GM23248 (cell line): ENCODE results near the gene PDGFC.

Experiments
- EZH2 ChIP-seq: fragments of 200-600 bp; sonication (generic); IDR thresholded peaks from 2 replicates; pipeline ENCODE4 v1.6.1; 2018; ENCODE audit warnings: antibody characterized with exemption, mild to moderate bottlenecking; ENCODE audit not compliant: insufficient read depth, poor library complexity, severe bottlenecking
- EZH2phosphoT487 ChIP-seq: fragments of 200-600 bp; sonication (generic); IDR thresholded peaks from 2 replicates; pipeline ENCODE4 v1.6.1; 2018; ENCODE audit warnings: antibody characterized with exemption, moderate library complexity, mild to moderate bottlenecking, low read depth; ENCODE audit not compliant: insufficient read depth

DNA sequence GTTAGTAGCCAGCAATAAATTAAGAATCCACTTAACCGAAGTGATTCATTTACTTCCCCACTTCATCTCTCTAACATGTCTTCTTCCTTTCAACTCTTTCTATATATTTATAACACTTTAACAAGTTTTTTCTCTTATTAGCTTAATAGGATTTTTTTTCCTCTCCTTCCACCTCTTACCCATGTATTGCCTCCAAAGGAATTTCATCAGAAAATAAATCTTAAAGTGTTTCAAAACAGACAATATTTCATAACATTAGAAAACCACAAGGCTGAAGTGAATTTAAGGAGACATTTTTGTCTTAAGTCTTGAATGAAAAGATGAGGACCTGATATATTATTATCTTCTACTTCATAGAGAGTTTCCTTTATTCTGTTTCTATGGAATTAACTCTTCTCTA, 101.5 kb downstream of the PDGFC start:
- TF ChIP-seq EZH2phosphoT487 (no peak), EZH2 (no peak)
